Neural progenitor cell (in vitro differentiated cells): ENCODE data around the gene RELL1.

Experiments used
- EZH2 ChIP-seq: fragments of 200-600 bp; sonication (generic); IDR thresholded peaks from 2 replicates; pipeline ENCODE4 v1.6.1; 2017; ENCODE audit warnings: antibody characterized with exemption, mild to moderate bottlenecking, moderate library complexity
- EZH2phosphoT487 ChIP-seq: fragments of 200-600 bp; sonication (generic); IDR thresholded peaks from 2 replicates; pipeline ENCODE4 v1.6.1; 2017; ENCODE audit warnings: antibody characterized with exemption
- TF ChIP-seq, protein P1 (sequence below): fragments of 200-600 bp; sonication (generic); IDR thresholded peaks from 2 replicates; pipeline ENCODE4 v1.5.1; 2017; ENCODE audit warnings: antibody characterized with exemption, mild to moderate bottlenecking

GRCh38 chr4:37615720-37616063 is 70.5 kb downstream of the RELL1 start:
- TF ChIP-seq, protein P1, sequence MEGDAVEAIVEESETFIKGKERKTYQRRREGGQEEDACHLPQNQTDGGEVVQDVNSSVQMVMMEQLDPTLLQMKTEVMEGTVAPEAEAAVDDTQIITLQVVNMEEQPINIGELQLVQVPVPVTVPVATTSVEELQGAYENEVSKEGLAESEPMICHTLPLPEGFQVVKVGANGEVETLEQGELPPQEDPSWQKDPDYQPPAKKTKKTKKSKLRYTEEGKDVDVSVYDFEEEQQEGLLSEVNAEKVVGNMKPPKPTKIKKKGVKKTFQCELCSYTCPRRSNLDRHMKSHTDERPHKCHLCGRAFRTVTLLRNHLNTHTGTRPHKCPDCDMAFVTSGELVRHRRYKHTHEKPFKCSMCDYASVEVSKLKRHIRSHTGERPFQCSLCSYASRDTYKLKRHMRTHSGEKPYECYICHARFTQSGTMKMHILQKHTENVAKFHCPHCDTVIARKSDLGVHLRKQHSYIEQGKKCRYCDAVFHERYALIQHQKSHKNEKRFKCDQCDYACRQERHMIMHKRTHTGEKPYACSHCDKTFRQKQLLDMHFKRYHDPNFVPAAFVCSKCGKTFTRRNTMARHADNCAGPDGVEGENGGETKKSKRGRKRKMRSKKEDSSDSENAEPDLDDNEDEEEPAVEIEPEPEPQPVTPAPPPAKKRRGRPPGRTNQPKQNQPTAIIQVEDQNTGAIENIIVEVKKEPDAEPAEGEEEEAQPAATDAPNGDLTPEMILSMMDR: no peak
- TF ChIP-seq EZH2 (no peak), EZH2phosphoT487 (no peak)
